Activated T-helper 2 cell treated with anti-CD3 and anti-CD28 coated beads, Interferon-gamma antibody, Interleukin-2, Interleukin-4, amounts not matched to agents 10 μg/mL and 5 μg/mL and 100 μg/mL, durations not matched to agents 14 hours and 24 hours and 36 hours (primary cell): ENCODE results near the gene PDC. TPM values are rescaled to one million over a fixed set of nuclear protein-coding genes. Genes with fewer than 3 reads are reported as not detected.
"Not testable (repeated sequence)": the region's sequence is repeated elsewhere in the genome, so short reads cannot be mapped to it uniquely, and the experiment has no call there.

Experiments used
- DNase-seq: peaks from one replicate; pipeline ENCODE4 v3.0.0; 2021; ENCODE audit warnings: low spot score
- H3K27ac Mint-ChIP-seq: one replicate; pipeline ENCODE4 v1.8.0; 2021; ENCODE audit warnings: mixed read lengths
- H3K27me3 Mint-ChIP-seq: one replicate; pipeline ENCODE4 v1.8.0; 2021; ENCODE audit warnings: low read depth, mixed read lengths
- H3K36me3 Mint-ChIP-seq: one replicate; pipeline ENCODE4 v1.8.0; 2021; ENCODE audit warnings: low read depth, mixed read lengths
- H3K4me1 Mint-ChIP-seq: one replicate; pipeline ENCODE4 v1.8.0; 2021; ENCODE audit warnings: low read depth, mixed read lengths
- H3K4me3 Mint-ChIP-seq: one replicate; pipeline ENCODE4 v1.8.0; 2021; ENCODE audit warnings: low read depth, mild to moderate bottlenecking, moderate library complexity, mixed read lengths
- H3K9me3 Mint-ChIP-seq: one replicate; pipeline ENCODE4 v1.8.0; 2021; ENCODE audit warnings: mixed read lengths
- intact Hi-C: fragments of 100-400 bp; cut with micrococcal nuclease; formaldehyde crosslinking; loops from one replicate; pipeline ENCODE4 v1.15.1; 2023
- total RNA-seq: library from RNA; stranded (reverse); gene quantifications from 2 replicates; pipeline ENCODE4 v1.2.3, GENCODE V29; 2022

The PDC gene
- total RNA-seq, 1 donor from 2014 or later = not detected

GRCh38 chr1:186486061-186486460 lies 25.1 kb upstream of the PDC start:
- Mint-ChIP-seq H3K4me1 (no peaks in the 10 kb centered on the region), H3K9me3 (no peaks in the 10 kb centered on the region), H3K27me3 (peaks cover 15% of the 10 kb centered on the region), H3K4me3 (no peak overlapping the region), H3K27ac (no peak overlapping the region), H3K36me3 (no peaks in the 10 kb centered on the region)
- intact Hi-C loops = loop anchor here (10.0 kb wide), 2 partner anchors 199 to 339 kb away; partner anchors contain the start of genes PLA2G4A and PTGS2
- DNase-seq = no peak

GRCh38 chr1:186483561-186483960 lies 22.6 kb upstream of the PDC start:
- DNase-seq = no peak
- H3K36me3 Mint-ChIP-seq = no peaks in the 10 kb centered on the region
- H3K27ac Mint-ChIP-seq = no peak overlapping the region
- H3K4me3 Mint-ChIP-seq = no peak overlapping the region
- H3K9me3 Mint-ChIP-seq = no peaks in the 10 kb centered on the region
- peaks cover 16% of the 10 kb centered on the region for H3K27me3 Mint-ChIP-seq
- intact Hi-C loops = loop anchor here (2.0 to 10.0 kb wide), 4 partner anchors 81 to 341 kb away; partner anchors contain the start of genes PLA2G4A and PTGS2
- H3K4me1 Mint-ChIP-seq = no peaks in the 10 kb centered on the region

GRCh38 chr1:186482661-186483255 lies 21.8 kb upstream of the PDC start:
- no peaks in the 10 kb centered on the region for H3K4me1 Mint-ChIP-seq
- H3K27me3 Mint-ChIP-seq = peaks cover 19% of the 10 kb centered on the region
- intact Hi-C loops = loop anchor here (1.0 to 10.0 kb wide), 5 partner anchors 80 to 504 kb away; partner anchors contain the start of genes PLA2G4A and PTGS2
- no peaks in the 10 kb centered on the region for H3K36me3 Mint-ChIP-seq
- H3K27ac Mint-ChIP-seq = no peak overlapping the region
- H3K4me3 Mint-ChIP-seq = no peak overlapping the region
- DNase-seq = peak; percentile 17
- H3K9me3 Mint-ChIP-seq = no peaks in the 10 kb centered on the region

GRCh38 chr1:186481303-186481888 lies 20.5 kb upstream of the PDC start:
- no peak for DNase-seq
- Mint-ChIP-seq H3K9me3 (no peaks in the 10 kb centered on the region), H3K4me3 (no peak overlapping the region), H3K27ac (no peak overlapping the region), H3K4me1 (no peaks in the 10 kb centered on the region), H3K36me3 (no peaks in the 10 kb centered on the region), H3K27me3 (peaks cover 18% of the 10 kb centered on the region)
- intact Hi-C loops = loop anchor here (5.0 to 10.0 kb wide), 3 partner anchors 79 to 343 kb away; partner anchors contain the start of genes PLA2G4A and PTGS2

- Mint-ChIP-seq H3K36me3 (no peaks in the 10 kb centered on the region), H3K27ac (no peak overlapping the region), H3K27me3 (peaks cover 11% of the 10 kb centered on the region), H3K4me1 (no peaks in the 10 kb centered on the region), H3K9me3 (no peaks in the 10 kb centered on the region), H3K4me3 (no peak overlapping the region)
- intact Hi-C loops = no loop called here
- no peak for DNase-seq
These were observed 18.2 kb upstream of the PDC start for GRCh38 chr1:186479162-186479561.

- intact Hi-C loops = no loop called here
- Mint-ChIP-seq H3K27me3 (peaks cover 10% of the 10 kb centered on the region), H3K9me3 (no peaks in the 10 kb centered on the region), H3K4me3 (no peak overlapping the region), H3K36me3 (no peaks in the 10 kb centered on the region), H3K27ac (no peak overlapping the region), H3K4me1 (no peaks in the 10 kb centered on the region)
- DNase-seq = no peak
These were observed 15.5 kb upstream of the PDC start for GRCh38 chr1:186476264-186477040.

GRCh38 chr1:186474208-186474607 lies 13.3 kb upstream of the PDC start:
- H3K4me1 Mint-ChIP-seq = no peaks in the 10 kb centered on the region
- intact Hi-C loops = no loop called here
- H3K9me3 Mint-ChIP-seq = no peaks in the 10 kb centered on the region
- DNase-seq = no peak
- H3K36me3 Mint-ChIP-seq = no peaks in the 10 kb centered on the region
- peaks cover 12% of the 10 kb centered on the region for H3K27me3 Mint-ChIP-seq
- H3K27ac Mint-ChIP-seq = no peak overlapping the region
- no peak overlapping the region for H3K4me3 Mint-ChIP-seq

- H3K27me3 Mint-ChIP-seq = peaks cover 9% of the 10 kb centered on the region
- no peaks in the 10 kb centered on the region for H3K4me1 Mint-ChIP-seq
- no peaks in the 10 kb centered on the region for H3K36me3 Mint-ChIP-seq
- intact Hi-C loops = no loop called here
- DNase-seq = no peak
- H3K4me3 Mint-ChIP-seq = no peak overlapping the region
- no peak overlapping the region for H3K27ac Mint-ChIP-seq
- no peaks in the 10 kb centered on the region for H3K9me3 Mint-ChIP-seq
These were observed 12.1 kb upstream of the PDC start for GRCh38 chr1:186473047-186473446.

- H3K36me3 Mint-ChIP-seq = no peaks in the 10 kb centered on the region
- peaks cover 12% of the 10 kb centered on the region for H3K27me3 Mint-ChIP-seq
- H3K4me1 Mint-ChIP-seq = no peaks in the 10 kb centered on the region
- no peak for DNase-seq
- intact Hi-C loops = no loop called here
- H3K9me3 Mint-ChIP-seq = no peaks in the 10 kb centered on the region
- no peak overlapping the region for H3K27ac Mint-ChIP-seq
- no peak overlapping the region for H3K4me3 Mint-ChIP-seq
These were observed 5.0 kb upstream of the PDC start for GRCh38 chr1:186465946-186466345.

- peaks cover 12% of the 10 kb centered on the region for H3K27me3 Mint-ChIP-seq
- H3K27ac Mint-ChIP-seq, H3K36me3 Mint-ChIP-seq, intact Hi-C loops, H3K4me3 Mint-ChIP-seq, H3K9me3 Mint-ChIP-seq, DNase-seq, H3K4me1 Mint-ChIP-seq: not testable (repeated sequence)
These were observed 4.6 kb upstream of the PDC start for GRCh38 chr1:186465491-186465890.

- Mint-ChIP-seq H3K4me1 (no peaks in the 10 kb centered on the region), H3K27me3 (peaks cover 7% of the 10 kb centered on the region), H3K27ac (no peak overlapping the region), H3K36me3 (no peaks in the 10 kb centered on the region), H3K9me3 (no peaks in the 10 kb centered on the region), H3K4me3 (no peak overlapping the region)
- DNase-seq = no peak
- intact Hi-C loops = no loop called here
These were observed 3.0 kb upstream of the PDC start for GRCh38 chr1:186463926-186464325.

- peaks cover 6% of the 10 kb centered on the region for H3K27me3 Mint-ChIP-seq
- H3K36me3 Mint-ChIP-seq = no peaks in the 10 kb centered on the region
- no peak overlapping the region for H3K4me3 Mint-ChIP-seq
- no peak for DNase-seq
- no peaks in the 10 kb centered on the region for H3K4me1 Mint-ChIP-seq
- no peak overlapping the region for H3K27ac Mint-ChIP-seq
- intact Hi-C loops = no loop called here
- no peaks in the 10 kb centered on the region for H3K9me3 Mint-ChIP-seq
These were observed 2.6 kb upstream of the PDC start for GRCh38 chr1:186463511-186463910.

GRCh38 chr1:186459161-186459560 lies 1.8 kb downstream of the PDC start:
- H3K4me3 Mint-ChIP-seq, H3K9me3 Mint-ChIP-seq, H3K36me3 Mint-ChIP-seq, DNase-seq, intact Hi-C loops, H3K27ac Mint-ChIP-seq, H3K27me3 Mint-ChIP-seq, H3K4me1 Mint-ChIP-seq: not testable (repeated sequence)
